ENCODE measurements around the gene MBLAC2. TPM values are rescaled to one million over a fixed set of nuclear protein-coding genes. Genes with fewer than 3 reads are reported as not detected.

Gene MBLAC2
- total and polyA plus RNA-seq, 9 donors: 4.7 to 13.1 (median 10.2) TPM

DNA sequence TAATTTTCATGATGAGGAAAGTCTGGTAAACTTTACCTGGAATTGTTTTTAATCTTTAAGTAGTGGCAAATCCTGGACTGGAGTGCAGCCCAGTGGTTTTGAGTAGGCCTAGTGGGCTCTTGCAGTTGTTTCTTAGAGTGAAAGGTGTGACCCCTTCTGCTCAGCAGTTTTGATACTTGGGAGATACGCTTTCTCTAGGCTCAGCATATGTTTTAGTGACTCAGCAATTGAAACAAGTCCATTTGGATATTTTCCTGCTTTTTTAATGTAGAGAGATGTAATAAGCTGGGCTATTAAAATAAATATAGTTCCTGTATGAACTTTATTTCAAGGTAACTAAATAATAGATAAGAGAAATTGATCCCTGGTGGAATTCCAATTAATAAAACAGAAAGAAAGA is 6.1 kb upstream of the MBLAC2 start:
- TF ChIP-seq, protein P1, sequence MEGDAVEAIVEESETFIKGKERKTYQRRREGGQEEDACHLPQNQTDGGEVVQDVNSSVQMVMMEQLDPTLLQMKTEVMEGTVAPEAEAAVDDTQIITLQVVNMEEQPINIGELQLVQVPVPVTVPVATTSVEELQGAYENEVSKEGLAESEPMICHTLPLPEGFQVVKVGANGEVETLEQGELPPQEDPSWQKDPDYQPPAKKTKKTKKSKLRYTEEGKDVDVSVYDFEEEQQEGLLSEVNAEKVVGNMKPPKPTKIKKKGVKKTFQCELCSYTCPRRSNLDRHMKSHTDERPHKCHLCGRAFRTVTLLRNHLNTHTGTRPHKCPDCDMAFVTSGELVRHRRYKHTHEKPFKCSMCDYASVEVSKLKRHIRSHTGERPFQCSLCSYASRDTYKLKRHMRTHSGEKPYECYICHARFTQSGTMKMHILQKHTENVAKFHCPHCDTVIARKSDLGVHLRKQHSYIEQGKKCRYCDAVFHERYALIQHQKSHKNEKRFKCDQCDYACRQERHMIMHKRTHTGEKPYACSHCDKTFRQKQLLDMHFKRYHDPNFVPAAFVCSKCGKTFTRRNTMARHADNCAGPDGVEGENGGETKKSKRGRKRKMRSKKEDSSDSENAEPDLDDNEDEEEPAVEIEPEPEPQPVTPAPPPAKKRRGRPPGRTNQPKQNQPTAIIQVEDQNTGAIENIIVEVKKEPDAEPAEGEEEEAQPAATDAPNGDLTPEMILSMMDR (IDR thresholded peaks at IDR 0.05): no peak
- TF ChIP-seq EP300 (IDR thresholded peaks at IDR 0.05) (no peak), POLR2A (IDR thresholded peaks at IDR 0.05) (no peak)

DNA sequence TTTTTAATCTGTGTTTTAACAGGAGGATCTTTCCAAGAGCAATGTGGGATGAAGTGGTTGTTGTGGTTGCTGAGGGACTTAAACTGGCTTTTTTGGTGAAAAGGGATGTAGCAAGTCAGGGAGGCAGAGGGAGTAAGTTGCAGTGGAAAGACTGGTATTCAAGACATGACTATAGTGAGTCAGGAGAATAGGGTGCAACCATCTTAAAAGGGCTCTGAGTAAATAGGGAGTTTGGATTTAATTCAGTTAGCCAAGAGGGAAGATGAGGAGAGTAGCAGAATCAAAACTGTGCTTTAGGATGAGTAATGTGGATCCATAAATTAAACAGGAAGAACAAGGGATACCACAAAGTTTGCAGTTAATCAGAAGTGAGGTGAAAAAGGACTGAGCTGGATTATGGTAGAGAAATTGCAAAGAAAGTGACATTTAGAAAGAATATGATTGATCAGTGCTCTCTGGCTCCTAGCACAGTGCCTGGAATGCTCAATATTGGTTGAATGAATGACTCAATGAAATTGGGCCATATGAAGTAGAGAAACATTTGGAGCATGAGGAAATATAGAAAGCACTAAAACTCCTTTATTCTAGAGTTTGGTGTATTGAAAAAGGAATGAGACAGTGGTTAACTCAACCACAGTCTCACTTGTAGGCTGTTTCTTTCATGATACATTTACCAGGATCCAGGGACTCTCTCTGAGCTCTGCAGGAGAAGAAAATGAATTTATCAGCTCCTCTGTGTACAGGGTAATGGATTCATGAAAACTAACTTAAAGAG is 5.2 kb upstream of the MBLAC2 start:
- DNase-seq: no peak
- intact Hi-C loops (cut with DNase I): loop anchor here in 1 of 4 donors (10.0 kb wide), 1 partner anchor 45 kb away; the partner anchor contains the start of gene LYSMD3
- Histone ChIP-seq H3K9me3 (no peaks in the 10 kb centered on the region), H3K27ac (no peak overlapping the region), H3K4me1 (ENCODE audit: insufficient read depth) (no peaks in the 10 kb centered on the region), H3K27me3 (no peaks in the 10 kb centered on the region), H3K4me3 (no peak overlapping the region), H3K36me3 (no peaks in the 10 kb centered on the region)
- no peak for TF ChIP-seq EP300 (IDR thresholded peaks at IDR 0.05)
- TF ChIP-seq, protein P1 (IDR thresholded peaks at IDR 0.05): no peak
- no peak for TF ChIP-seq POLR2A (IDR thresholded peaks at IDR 0.05)

More for the DNA sequence above, 6.1 kb upstream of the MBLAC2 start:
- no peaks in the 10 kb centered on the region for H3K4me1 ChIP-seq (ENCODE audit: insufficient read depth)
- no peak overlapping the region for H3K27ac ChIP-seq
- no peak for DNase-seq
- H3K27me3 ChIP-seq: no peaks in the 10 kb centered on the region
- 93 to 100% (median 94%) methylated on average over 1 of the region's 1 CpG for WGBS, 3 donors
- intact Hi-C loops (cut with DNase I): no loop called here
- H3K4me3 ChIP-seq: no peak overlapping the region
- H3K9me3 ChIP-seq: no peaks in the 10 kb centered on the region
- H3K36me3 ChIP-seq: no peaks in the 10 kb centered on the region

DNA sequence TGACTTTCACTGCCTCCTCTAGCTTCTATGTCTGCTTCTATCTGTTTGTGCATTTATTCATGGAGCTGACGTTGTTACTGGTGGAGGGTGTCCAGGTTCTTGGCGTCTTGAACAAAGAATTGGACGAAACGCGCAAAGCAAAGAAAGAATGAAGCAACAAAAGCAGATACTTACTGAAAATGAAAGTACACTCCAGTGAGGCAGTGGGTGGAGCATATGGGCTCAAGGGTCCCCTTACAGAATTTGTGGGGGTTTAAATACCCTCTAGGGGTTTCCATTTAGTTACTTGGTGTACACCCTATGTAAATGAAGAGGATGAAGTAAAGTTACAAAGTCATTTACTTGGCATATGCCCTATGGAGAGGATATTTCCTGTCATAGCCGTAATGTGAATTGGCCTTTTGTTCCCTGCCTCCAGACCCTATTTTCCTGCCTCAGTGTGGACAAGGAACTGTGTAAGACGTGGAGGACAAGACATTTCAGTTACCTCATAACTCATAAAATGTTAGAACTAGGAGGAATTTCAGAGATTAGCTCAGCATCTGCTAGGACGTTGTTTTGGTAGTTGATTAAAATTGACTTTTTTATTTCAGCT is 3.1 kb upstream of the MBLAC2 start:
- DNase-seq: no peak
- H3K4me1 ChIP-seq (ENCODE audit: insufficient read depth): peaks cover 3% of the 10 kb centered on the region
- H3K9me3 ChIP-seq: no peaks in the 10 kb centered on the region
- no peaks in the 10 kb centered on the region for H3K36me3 ChIP-seq
- intact Hi-C loops (cut with DNase I): loop anchor here in 1 of 4 donors (10.0 kb wide), 1 partner anchor 47 kb away; the partner anchor contains the start of gene LYSMD3
- no peak overlapping the region for H3K27ac ChIP-seq
- TF ChIP-seq, protein P1 (IDR thresholded peaks at IDR 0.05): no peak
- TF ChIP-seq EP300 (IDR thresholded peaks at IDR 0.05) (no peak), POLR2A (IDR thresholded peaks at IDR 0.05) (no peak)
- no peak overlapping the region for H3K4me3 ChIP-seq
- no peaks in the 10 kb centered on the region for H3K27me3 ChIP-seq
- WGBS, 3 donors: 80 to 87% (median 82%) methylated on average over 8 of the region's 8 CpGs

DNA sequence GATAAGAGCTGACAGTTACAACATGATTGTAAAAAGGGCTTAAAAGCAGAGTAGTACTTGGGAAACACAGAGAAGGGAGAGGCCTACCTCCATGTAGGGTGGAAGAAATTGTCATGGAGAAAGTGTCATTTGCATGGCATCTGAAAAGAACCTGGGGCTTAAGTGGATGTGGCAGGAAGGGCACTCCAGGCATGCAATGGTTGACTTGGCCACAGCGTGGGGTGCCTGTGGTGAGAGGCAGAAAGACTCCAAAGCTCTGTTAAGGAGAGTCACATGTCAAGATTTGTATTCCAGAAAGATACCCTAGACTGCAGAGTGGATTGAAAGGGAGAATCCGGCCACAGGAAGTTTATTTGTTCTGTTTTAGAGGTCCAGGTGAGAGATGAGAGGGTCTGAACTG is 2.5 kb upstream of the MBLAC2 start:
- Histone ChIP-seq H3K36me3 (no peaks in the 10 kb centered on the region), H3K27me3 (no peaks in the 10 kb centered on the region), H3K4me3 (no peak overlapping the region), H3K9me3 (no peaks in the 10 kb centered on the region), H3K4me1 (ENCODE audit: insufficient read depth) (peaks cover 3% of the 10 kb centered on the region), H3K27ac (no peak overlapping the region)
- intact Hi-C loops (cut with DNase I): loop anchor here in 1 of 4 donors (10.0 kb wide), 1 partner anchor 48 kb away; the partner anchor contains the start of gene LYSMD3
- 60 to 71% (median 70%) methylated on average over 2 of the region's 2 CpGs for WGBS, 3 donors
- TF ChIP-seq, protein P1 (IDR thresholded peaks at IDR 0.05): no peak
- TF ChIP-seq EP300 (IDR thresholded peaks at IDR 0.05) (no peak), POLR2A (IDR thresholded peaks at IDR 0.05) (no peak)
- no peak for DNase-seq

Data from ovary (tissue), 9 donors.